ENCODE data around the gene IL11RA. TPM values are rescaled to one million over a fixed set of nuclear protein-coding genes. Genes with fewer than 3 reads are reported as not detected.

IL11RA gene
- polyA plus RNA-seq, 12 donors, result 75.0 to 183 (median 124) TPM; not detected in 1

GRCh38 chr9:34650816-34651215, 1.2 kb upstream of the IL11RA start:
- DNase-seq, result no peak

GRCh38 chr9:34651321-34651720, 664 bp upstream of the IL11RA start:
- DNase-seq, result no peak

- no peak for DNase-seq
Measured at GRCh38 chr9:34652602-34653000, 616 bp downstream of the IL11RA start.

GRCh38 chr9:34653151-34654072, 1.4 kb downstream of the IL11RA start:
- DNase-seq, result peak; percentile 77

GRCh38 chr9:34654323-34655051, 2.5 kb downstream of the IL11RA start:
- DNase-seq, result peak; percentile 84

GRCh38 chr9:34655394-34655793, 3.4 kb downstream of the IL11RA start:
- DNase-seq, result no peak

GRCh38 chr9:34656992-34657391, 5.0 kb downstream of the IL11RA start:
- no peak for DNase-seq

- DNase-seq, result no peak
Measured at GRCh38 chr9:34658461-34658860, 6.5 kb downstream of the IL11RA start.

- no peak for DNase-seq
Measured at GRCh38 chr9:34659592-34660253, 7.7 kb downstream of the IL11RA start.

- no peak for DNase-seq
Measured at GRCh38 chr9:34662526-34663302, 10.7 kb downstream of the IL11RA start, which contains the start of gene CCL27. Gene CCL27 (minus strand): TSS chr9:34662657. CDS start chr9:34662633, 24 bp downstream.

- DNase-seq, result no peak
Measured at GRCh38 chr9:34663303-34663605, 11.3 kb downstream of the IL11RA start.

- peak; percentile 73 for DNase-seq
Measured at GRCh38 chr9:34664281-34665066, 12.5 kb downstream of the IL11RA start.

- DNase-seq, result no peak
Measured at GRCh38 chr9:34665067-34665380, 13.0 kb downstream of the IL11RA start.

- peak; percentile 95 for DNase-seq
Measured at GRCh38 chr9:34665381-34666250, 13.6 kb downstream of the IL11RA start.

GRCh38 chr9:34669809-34670562, 18.0 kb downstream of the IL11RA start:
- DNase-seq, result no peak

GRCh38 chr9:34671307-34671706, 19.3 kb downstream of the IL11RA start:
- DNase-seq, result no peak

- no peak for DNase-seq
Measured at GRCh38 chr9:34674440-34674839, 22.5 kb downstream of the IL11RA start.

GRCh38 chr9:34675048-34675714, 23.2 kb downstream of the IL11RA start:
- DNase-seq, result no peak

GRCh38 chr9:34675869-34676268, 23.9 kb downstream of the IL11RA start:
- no peak for DNase-seq
